A549 (cell line): ENCODE data around the gene TRIM54.

ENCODE experiments used
- EP300 ChIP-seq, 2 experiments: fragments of >200 bp; sonication (Bioruptor Twin); formaldehyde crosslinking; IDR thresholded peaks; 2 replicates in 1 of 2; 3 replicates in 1 of 2; pipeline ENCODE4 v1.6.1; 2016 to 2017
- JUNB ChIP-seq: fragments of >200 bp; sonication (Bioruptor Twin); formaldehyde crosslinking; IDR thresholded peaks from 2 replicates; pipeline ENCODE4 v1.6.1; 2016
- MYC ChIP-seq: IDR thresholded peaks from 2 replicates; pipeline ENCODE4 v1.6.1; 2012; ENCODE audit warnings: mild to moderate bottlenecking, inconsistent platforms, low read length, improper control_type of control experiment, borderline replicate concordance
- POLR2A ChIP-seq: IDR thresholded peaks from 2 replicates; pipeline ENCODE4 v1.6.1; 2012; ENCODE audit warnings: mild to moderate bottlenecking, low read length
- RAD21 ChIP-seq, 2 experiments: fragments of >200 bp in 1 of 2; sonication (Bioruptor Twin) in 1 of 2; formaldehyde crosslinking in 1 of 2; IDR thresholded peaks in 1 of 2; conservative IDR thresholded peaks in 1 of 2; 2 replicates in 1 of 2; 3 replicates in 1 of 2; pipeline ENCODE4 v1.6.1; 2012 to 2018; ENCODE audit warnings: inconsistent platforms in 1 of 2
- RFX5 ChIP-seq: fragments of 450-650 bp; IDR thresholded peaks from 2 replicates; pipeline ENCODE4 v1.7.1; 2014; ENCODE audit warnings: antibody characterized with exemption, mild to moderate bottlenecking, moderate library complexity
- TF ChIP-seq, protein P1 (sequence below): fragments of >200 bp; sonication (Bioruptor Twin); formaldehyde crosslinking; IDR thresholded peaks from 3 replicates; pipeline ENCODE4 v1.5.1; 2016

DNA sequence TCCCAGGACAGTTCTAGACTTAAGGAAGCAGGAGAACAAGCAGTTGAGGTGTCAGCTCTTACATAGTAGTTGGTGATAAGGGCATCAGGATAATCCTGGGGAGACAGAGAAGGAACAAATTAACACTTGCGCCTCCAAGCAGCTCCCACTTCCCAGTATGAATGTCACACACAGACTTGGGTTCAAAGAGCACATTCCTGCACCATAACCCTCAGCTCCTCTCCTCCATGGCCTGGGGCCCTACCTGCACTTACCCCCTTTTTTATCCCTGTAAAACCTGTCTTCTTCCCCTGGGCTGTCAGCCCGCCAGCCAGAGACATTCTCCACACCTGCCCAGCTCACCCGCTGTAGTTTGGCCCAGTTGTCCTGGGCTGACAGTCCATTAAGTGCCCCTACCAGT lies 29.9 kb downstream of the TRIM54 start:
- TF ChIP-seq, protein P1, sequence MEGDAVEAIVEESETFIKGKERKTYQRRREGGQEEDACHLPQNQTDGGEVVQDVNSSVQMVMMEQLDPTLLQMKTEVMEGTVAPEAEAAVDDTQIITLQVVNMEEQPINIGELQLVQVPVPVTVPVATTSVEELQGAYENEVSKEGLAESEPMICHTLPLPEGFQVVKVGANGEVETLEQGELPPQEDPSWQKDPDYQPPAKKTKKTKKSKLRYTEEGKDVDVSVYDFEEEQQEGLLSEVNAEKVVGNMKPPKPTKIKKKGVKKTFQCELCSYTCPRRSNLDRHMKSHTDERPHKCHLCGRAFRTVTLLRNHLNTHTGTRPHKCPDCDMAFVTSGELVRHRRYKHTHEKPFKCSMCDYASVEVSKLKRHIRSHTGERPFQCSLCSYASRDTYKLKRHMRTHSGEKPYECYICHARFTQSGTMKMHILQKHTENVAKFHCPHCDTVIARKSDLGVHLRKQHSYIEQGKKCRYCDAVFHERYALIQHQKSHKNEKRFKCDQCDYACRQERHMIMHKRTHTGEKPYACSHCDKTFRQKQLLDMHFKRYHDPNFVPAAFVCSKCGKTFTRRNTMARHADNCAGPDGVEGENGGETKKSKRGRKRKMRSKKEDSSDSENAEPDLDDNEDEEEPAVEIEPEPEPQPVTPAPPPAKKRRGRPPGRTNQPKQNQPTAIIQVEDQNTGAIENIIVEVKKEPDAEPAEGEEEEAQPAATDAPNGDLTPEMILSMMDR: no peak
- no peak for TF ChIP-seq POLR2A
- TF ChIP-seq JUNB: no peak
- no peak for TF ChIP-seq MYC
- no peak for TF ChIP-seq EP300 (IDR thresholded peaks at IDR 0.05)
- no peak for TF ChIP-seq RAD21 (conservative IDR thresholded peaks at IDR 0.05 in 1 of 2, IDR thresholded peaks at IDR 0.05 in 1 of 2)
- no peak for TF ChIP-seq RFX5
